OCI-LY7 (cell line): Measurements from ENCODE around the gene ATP1A2.

Experiments used
- EZH2phosphoT487 ChIP-seq: fragments of 200-600 bp; sonication (generic); IDR thresholded peaks from 2 replicates; pipeline ENCODE4 v1.6.1; 2018; ENCODE audit warnings: low read depth, borderline replicate concordance, mild to moderate bottlenecking, mixed run types, antibody characterized with exemption, low read length, moderate library complexity, mixed read lengths
- TF ChIP-seq, protein P1 (sequence below): fragments of 200-600 bp; sonication (generic); conservative IDR thresholded peaks from 2 replicates; pipeline ENCODE4 v1.5.1; 2014; ENCODE audit warnings: mild to moderate bottlenecking, antibody characterized with exemption, low read length, moderate library complexity, mixed read lengths

DNA sequence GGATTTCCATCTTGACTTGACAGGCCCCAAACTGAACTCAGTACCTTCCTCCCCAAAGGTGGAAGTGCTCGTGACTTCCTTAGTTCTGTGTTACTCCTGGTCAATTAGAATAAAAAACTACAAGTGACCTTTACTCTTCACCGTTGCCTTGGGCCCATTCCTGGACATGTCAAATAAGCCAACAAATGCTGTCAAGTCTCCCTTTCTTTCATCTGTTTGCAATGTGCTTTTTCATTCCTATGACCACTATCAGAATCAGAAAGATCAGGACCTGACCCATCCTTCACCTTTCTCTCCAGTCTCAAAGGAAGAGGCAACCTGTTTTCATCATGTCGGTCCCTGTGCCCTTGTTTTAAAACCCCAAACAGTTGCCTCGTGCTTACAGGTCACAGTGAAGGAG, 40.7 kb upstream of the ATP1A2 start:
- TF ChIP-seq, protein P1, sequence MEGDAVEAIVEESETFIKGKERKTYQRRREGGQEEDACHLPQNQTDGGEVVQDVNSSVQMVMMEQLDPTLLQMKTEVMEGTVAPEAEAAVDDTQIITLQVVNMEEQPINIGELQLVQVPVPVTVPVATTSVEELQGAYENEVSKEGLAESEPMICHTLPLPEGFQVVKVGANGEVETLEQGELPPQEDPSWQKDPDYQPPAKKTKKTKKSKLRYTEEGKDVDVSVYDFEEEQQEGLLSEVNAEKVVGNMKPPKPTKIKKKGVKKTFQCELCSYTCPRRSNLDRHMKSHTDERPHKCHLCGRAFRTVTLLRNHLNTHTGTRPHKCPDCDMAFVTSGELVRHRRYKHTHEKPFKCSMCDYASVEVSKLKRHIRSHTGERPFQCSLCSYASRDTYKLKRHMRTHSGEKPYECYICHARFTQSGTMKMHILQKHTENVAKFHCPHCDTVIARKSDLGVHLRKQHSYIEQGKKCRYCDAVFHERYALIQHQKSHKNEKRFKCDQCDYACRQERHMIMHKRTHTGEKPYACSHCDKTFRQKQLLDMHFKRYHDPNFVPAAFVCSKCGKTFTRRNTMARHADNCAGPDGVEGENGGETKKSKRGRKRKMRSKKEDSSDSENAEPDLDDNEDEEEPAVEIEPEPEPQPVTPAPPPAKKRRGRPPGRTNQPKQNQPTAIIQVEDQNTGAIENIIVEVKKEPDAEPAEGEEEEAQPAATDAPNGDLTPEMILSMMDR: no peak
- no peak for TF ChIP-seq EZH2phosphoT487
